ENCODE measurements around the gene ANKMY1. TPM values are rescaled to one million over a fixed set of nuclear protein-coding genes. Genes with fewer than 3 reads are reported as not detected.
A peak's percentile ranks its signal among the peaks of the same experiment; 100 is the strongest.

The ANKMY1 gene
- total and polyA plus RNA-seq, 2 experiments from 2014 or later = 9.2 to 11.1 TPM

DNA sequence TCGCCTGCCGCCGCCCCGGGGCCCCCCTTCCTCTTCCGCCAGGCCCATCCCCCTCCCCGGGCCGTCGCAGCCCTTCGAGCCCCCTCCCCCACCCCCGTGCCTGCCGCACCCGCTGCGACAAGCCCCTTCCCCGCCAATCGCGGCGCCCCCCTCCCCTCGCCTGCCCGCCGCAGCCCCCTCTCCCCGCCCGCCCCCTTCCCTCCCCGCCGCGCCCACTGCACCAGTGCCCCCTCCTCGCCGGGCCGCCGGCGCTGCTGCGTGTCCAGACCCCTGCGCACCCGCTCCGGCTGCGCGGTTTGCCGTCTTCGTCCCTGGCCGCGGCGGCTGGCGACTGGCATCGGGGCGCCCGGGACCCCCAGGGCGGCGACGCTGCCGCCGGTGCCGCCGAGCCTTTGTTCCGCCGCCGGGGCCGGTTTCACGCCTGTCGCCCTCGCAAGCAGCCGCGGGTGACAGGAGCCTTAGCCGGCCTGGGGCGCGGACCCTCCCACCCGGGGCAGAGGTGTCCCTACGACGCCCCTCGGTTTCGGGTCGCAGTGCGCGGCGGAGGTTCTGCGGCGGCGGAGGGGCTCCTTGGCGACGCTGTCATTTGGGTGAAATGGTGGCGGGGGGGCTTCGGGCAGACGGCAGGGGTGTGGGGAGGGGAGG, 104.2 kb downstream of the ANKMY1 start:
- no peak for DNase-seq (ENCODE audit: low spot score)
- Histone ChIP-seq H3K27me3 (peaks cover 5% of the 10 kb centered on the region), H3K9me2 (replicated peaks; ENCODE audit: insufficient read depth) (no peaks in the 10 kb centered on the region), H3K4me2 (peak overlapping the region; percentile 77), H3K27ac (no peak overlapping the region), H3K4me3 (no peak overlapping the region), H3K9me3 (ENCODE audit: low read depth) (no peaks in the 10 kb centered on the region), H3K4me1 (ENCODE audit: insufficient read depth) (peaks cover 38% of the 10 kb centered on the region), H3K36me3 (replicated peaks; ENCODE audit: insufficient read depth, low read depth) (no peaks in the 10 kb centered on the region), H3K79me2 (peaks cover 24% of the 10 kb centered on the region), H4K20me1 (ENCODE audit: insufficient read depth, poor library complexity, severe bottlenecking) (peaks cover 84% of the 10 kb centered on the region), H2AFZ (no peak overlapping the region)
- 4% methylated on average over 41 of the region's 81 CpGs for WGBS (ENCODE audit: low lambda C conversion rate, missing lambda C conversion rate)
- TF ChIP-seq EZH2 (IDR thresholded peaks at IDR 0.05; ENCODE audit: borderline replicate concordance) (no peak), EZH2phosphoT487 (IDR thresholded peaks at IDR 0.05; ENCODE audit: low read depth, severe bottlenecking, unreplicated experiment) (no peak)
- TF ChIP-seq, protein P1, sequence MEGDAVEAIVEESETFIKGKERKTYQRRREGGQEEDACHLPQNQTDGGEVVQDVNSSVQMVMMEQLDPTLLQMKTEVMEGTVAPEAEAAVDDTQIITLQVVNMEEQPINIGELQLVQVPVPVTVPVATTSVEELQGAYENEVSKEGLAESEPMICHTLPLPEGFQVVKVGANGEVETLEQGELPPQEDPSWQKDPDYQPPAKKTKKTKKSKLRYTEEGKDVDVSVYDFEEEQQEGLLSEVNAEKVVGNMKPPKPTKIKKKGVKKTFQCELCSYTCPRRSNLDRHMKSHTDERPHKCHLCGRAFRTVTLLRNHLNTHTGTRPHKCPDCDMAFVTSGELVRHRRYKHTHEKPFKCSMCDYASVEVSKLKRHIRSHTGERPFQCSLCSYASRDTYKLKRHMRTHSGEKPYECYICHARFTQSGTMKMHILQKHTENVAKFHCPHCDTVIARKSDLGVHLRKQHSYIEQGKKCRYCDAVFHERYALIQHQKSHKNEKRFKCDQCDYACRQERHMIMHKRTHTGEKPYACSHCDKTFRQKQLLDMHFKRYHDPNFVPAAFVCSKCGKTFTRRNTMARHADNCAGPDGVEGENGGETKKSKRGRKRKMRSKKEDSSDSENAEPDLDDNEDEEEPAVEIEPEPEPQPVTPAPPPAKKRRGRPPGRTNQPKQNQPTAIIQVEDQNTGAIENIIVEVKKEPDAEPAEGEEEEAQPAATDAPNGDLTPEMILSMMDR (IDR thresholded peaks at IDR 0.05; ENCODE audit: poor library complexity) = no peak

DNA sequence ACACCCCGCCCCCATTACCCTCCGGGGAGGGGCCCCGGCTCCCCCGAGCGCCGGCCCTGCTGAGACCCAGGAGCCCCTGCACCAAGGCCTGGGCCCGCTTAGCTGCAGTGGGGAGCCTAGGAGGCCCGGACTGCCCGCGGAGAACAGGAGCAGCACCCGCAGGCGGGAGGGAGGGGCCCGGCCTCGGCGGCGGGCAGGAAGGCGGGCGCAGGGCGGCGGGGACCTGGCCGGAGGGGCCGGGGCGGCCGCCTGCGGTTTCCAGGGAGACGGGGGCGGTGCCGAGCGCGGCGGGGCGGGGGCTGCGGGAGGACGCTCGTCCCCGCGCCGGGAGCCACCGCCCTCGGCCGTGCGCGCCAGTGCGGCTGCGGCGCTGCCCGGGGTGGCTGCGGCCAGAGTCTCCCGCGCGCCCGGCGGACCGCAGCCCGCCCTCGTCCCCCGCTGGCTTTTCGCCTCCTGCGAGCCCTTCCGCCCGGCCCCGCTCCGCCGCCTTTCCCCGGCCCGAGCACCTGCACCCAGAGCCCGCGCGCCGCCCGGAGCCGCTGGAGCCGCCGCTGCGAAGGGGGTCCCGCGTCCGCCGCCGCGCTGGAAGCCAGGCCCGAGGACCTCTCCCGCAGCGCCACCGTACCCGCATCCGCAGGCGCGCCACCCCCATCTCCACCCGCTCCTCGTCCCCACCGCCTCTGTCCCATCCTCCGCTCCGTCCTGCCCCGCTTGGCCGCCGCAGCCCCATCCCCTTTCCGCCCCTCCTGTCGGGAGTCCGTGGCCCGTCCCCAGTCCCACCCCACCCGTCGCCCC, 105.1 kb downstream of the ANKMY1 start:
- no peak overlapping the region for H3K27ac ChIP-seq
- no peak overlapping the region for H2AFZ ChIP-seq
- peaks cover 24% of the 10 kb centered on the region for H3K79me2 ChIP-seq
- TF ChIP-seq, protein P1 (IDR thresholded peaks at IDR 0.05; ENCODE audit: poor library complexity) = no peak
- TF ChIP-seq EZH2 (IDR thresholded peaks at IDR 0.05; ENCODE audit: borderline replicate concordance) (no peak), EZH2phosphoT487 (IDR thresholded peaks at IDR 0.05; ENCODE audit: low read depth, severe bottlenecking, unreplicated experiment) (no peak)
- peak overlapping the region; percentile 33 for H3K4me3 ChIP-seq
- under 1% methylated on average over 17 of the region's 103 CpGs for WGBS (ENCODE audit: low lambda C conversion rate, missing lambda C conversion rate)
- DNase-seq (ENCODE audit: low spot score) = peak; percentile 84
- H3K27me3 ChIP-seq = peaks cover 5% of the 10 kb centered on the region
- H4K20me1 ChIP-seq (ENCODE audit: insufficient read depth, poor library complexity, severe bottlenecking) = peaks cover 87% of the 10 kb centered on the region
- no peaks in the 10 kb centered on the region for H3K9me2 ChIP-seq (replicated peaks; ENCODE audit: insufficient read depth)
- H3K4me1 ChIP-seq (ENCODE audit: insufficient read depth) = peaks cover 36% of the 10 kb centered on the region
- H3K36me3 ChIP-seq (replicated peaks; ENCODE audit: insufficient read depth, low read depth) = no peaks in the 10 kb centered on the region
- H3K9me3 ChIP-seq (ENCODE audit: low read depth) = no peaks in the 10 kb centered on the region
- peak overlapping the region; percentile 94 for H3K4me2 ChIP-seq

DNA sequence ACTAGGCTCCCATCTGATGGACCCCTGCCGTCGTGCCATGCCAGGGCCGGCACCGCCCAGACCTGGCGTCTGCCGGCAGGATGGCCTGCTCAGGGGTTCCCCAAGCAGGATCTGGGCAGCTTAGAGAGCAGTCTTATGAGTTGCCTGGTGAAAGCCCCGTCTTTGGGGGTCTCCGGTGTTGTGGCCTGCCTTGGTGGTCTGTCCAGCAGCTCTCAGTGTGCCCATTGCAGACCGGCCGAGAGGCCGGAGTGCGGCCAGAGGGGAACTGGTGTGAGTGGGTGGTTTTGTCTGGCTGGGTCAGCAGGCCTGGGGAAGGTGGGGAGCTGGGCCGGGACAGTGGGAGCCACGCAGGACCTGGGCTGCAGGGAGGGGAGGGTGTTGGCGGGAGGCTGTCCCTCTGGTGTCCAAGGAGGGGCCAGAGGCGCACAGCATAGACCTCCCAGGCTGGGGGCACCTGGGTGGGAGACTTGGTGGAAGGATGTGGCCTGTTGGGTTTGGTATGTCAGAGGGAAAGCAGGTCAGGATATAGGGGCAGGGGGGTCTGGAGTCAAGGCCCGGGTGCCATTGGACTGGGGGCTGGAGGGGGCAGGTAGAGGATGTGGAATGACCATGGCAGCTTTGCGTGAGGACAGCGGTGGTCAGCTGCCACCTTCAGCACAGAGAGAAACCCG, 105.9 kb downstream of the ANKMY1 start:
- peaks cover 5% of the 10 kb centered on the region for H3K27me3 ChIP-seq
- TF ChIP-seq, protein P1 (IDR thresholded peaks at IDR 0.05; ENCODE audit: poor library complexity) = no peak
- no peak for TF ChIP-seq EZH2phosphoT487 (IDR thresholded peaks at IDR 0.05; ENCODE audit: low read depth, severe bottlenecking, unreplicated experiment)
- no peak for TF ChIP-seq EZH2 (IDR thresholded peaks at IDR 0.05; ENCODE audit: borderline replicate concordance)
- 91% methylated on average over 13 of the region's 20 CpGs for WGBS (ENCODE audit: low lambda C conversion rate, missing lambda C conversion rate)
- no peak overlapping the region for H2AFZ ChIP-seq
- no peaks in the 10 kb centered on the region for H3K9me3 ChIP-seq (ENCODE audit: low read depth)
- DNase-seq (ENCODE audit: low spot score) = no peak
- peaks cover 85% of the 10 kb centered on the region for H4K20me1 ChIP-seq (ENCODE audit: insufficient read depth, poor library complexity, severe bottlenecking)
- no peak overlapping the region for H3K4me3 ChIP-seq
- H3K27ac ChIP-seq = no peak overlapping the region
- no peaks in the 10 kb centered on the region for H3K36me3 ChIP-seq (replicated peaks; ENCODE audit: insufficient read depth, low read depth)
- H3K79me2 ChIP-seq = peaks cover 29% of the 10 kb centered on the region
- peak overlapping the region; percentile 94 for H3K4me2 ChIP-seq
- H3K9me2 ChIP-seq (replicated peaks; ENCODE audit: insufficient read depth) = no peaks in the 10 kb centered on the region
- peaks cover 30% of the 10 kb centered on the region for H3K4me1 ChIP-seq (ENCODE audit: insufficient read depth)

Measured in hepatocyte (in vitro differentiated cells).